ENCODE measurements around the gene ROBO4. TPM values are rescaled to one million over a fixed set of nuclear protein-coding genes. Genes with fewer than 3 reads are reported as not detected.

ROBO4 gene
- total RNA-seq, 6 donors from 2014 or later = 17.3 to 111 (median 50.2) TPM

DNA sequence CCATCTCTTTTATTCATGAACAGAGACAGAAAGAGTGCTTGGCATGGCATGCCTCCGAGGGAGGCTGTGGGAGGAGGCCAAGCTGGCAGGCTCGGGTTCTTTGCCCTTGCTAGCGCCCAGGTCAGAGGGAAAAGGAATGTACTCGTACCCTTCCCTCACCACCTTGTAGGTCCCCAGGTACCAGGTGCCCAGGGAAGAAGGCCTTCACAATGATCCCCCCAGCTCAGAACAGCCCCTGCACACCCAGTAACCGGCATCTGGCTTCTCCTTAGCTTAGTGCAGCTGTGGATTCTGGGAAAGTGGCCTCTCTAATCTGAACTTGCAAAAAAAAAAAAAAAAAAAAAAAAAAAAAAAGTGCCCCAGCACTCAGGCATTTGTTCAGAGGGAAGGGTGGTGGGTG is 22.7 kb upstream of the ROBO4 start:
- ATAC-seq (ENCODE audit: low FRiP score in 2 of 2) (no peak), DNase-seq (no peak)
- H3K36me3 ChIP-seq = no peaks in the 10 kb centered on the region
- WGBS, 2 donors = 93 to 95% methylated on average over 5 of the region's 5 CpGs
- H3K27ac ChIP-seq = peak overlapping the region; percentile 76 to 87 (median 80)
- peaks cover 0 to 16% (median 10%) of the 10 kb centered on the region in 4 donors for H3K4me1 ChIP-seq
- H3K4me3 ChIP-seq = peak overlapping the region in 2 of 4 donors; percentile 51 to 55
- TF ChIP-seq, protein P1, sequence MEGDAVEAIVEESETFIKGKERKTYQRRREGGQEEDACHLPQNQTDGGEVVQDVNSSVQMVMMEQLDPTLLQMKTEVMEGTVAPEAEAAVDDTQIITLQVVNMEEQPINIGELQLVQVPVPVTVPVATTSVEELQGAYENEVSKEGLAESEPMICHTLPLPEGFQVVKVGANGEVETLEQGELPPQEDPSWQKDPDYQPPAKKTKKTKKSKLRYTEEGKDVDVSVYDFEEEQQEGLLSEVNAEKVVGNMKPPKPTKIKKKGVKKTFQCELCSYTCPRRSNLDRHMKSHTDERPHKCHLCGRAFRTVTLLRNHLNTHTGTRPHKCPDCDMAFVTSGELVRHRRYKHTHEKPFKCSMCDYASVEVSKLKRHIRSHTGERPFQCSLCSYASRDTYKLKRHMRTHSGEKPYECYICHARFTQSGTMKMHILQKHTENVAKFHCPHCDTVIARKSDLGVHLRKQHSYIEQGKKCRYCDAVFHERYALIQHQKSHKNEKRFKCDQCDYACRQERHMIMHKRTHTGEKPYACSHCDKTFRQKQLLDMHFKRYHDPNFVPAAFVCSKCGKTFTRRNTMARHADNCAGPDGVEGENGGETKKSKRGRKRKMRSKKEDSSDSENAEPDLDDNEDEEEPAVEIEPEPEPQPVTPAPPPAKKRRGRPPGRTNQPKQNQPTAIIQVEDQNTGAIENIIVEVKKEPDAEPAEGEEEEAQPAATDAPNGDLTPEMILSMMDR (IDR thresholded peaks at IDR 0.05) = no peak
- TF ChIP-seq POLR2AphosphoS5 (IDR thresholded peaks at IDR 0.05) (no peak), POLR2A (IDR thresholded peaks at IDR 0.05) (no peak), EP300 (IDR thresholded peaks at IDR 0.05) (no peak)
- H3K9me3 ChIP-seq = no peaks in the 10 kb centered on the region
- H3K27me3 ChIP-seq = no peaks in the 10 kb centered on the region

DNA sequence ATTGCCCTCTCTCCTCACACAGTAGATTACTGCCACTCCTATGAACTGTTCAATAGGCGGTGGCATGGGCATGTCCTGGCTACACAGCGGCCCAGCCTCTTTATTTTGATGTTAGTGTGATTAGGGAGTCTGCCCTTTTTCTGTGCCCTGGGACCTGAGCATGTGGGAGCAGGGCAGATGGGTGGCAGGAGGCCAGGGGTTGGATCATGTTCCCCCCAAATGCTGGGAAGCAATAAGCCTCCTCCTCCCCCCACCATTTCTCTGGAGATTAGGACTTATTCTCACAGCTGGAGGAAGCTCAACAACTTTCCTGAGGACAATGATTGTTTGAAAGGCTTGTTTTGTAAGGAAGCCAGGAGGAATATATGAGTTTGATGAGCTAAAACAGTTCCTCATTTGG is 22.2 kb upstream of the ROBO4 start:
- no peak for ATAC-seq (ENCODE audit: low FRiP score in 2 of 2)
- 80 to 100% methylated on average over 2 of the region's 2 CpGs for WGBS, 2 donors

GRCh38 chr11:124918950-124919349 is 21.3 kb upstream of the ROBO4 start, which contains the start of gene HEPN1:
TSS of gene HEPN1 (plus strand) at chr11:124919250.
- ATAC-seq (ENCODE audit: low FRiP score in 2 of 2) (no peak), DNase-seq (no peak)
- Histone ChIP-seq H3K36me3 (no peaks in the 10 kb centered on the region), H3K27me3 (no peaks in the 10 kb centered on the region), H3K4me3 (no peak within 1 kb of the TSS), H3K27ac (peak within 1 kb of the TSS in 3 of 4 donors; percentile 79 to 87 (median 81)), H3K4me1 (peaks cover 0 to 16% (median 10%) of the 10 kb centered on the region in 4 donors), H3K9me3 (no peaks in the 10 kb centered on the region)
- no peak for TF ChIP-seq POLR2AphosphoS5 (IDR thresholded peaks at IDR 0.05)
- TF ChIP-seq, protein P1 (IDR thresholded peaks at IDR 0.05) = no peak
- TF ChIP-seq POLR2A (IDR thresholded peaks at IDR 0.05) = no peak
- TF ChIP-seq EP300 (IDR thresholded peaks at IDR 0.05) = no peak
- 77 to 79% methylated on average over 3 of the region's 3 CpGs for whole genome bisulfite sequencing, 2 donors

More for the DNA sequence above, 22.2 kb upstream of the ROBO4 start:
- Histone ChIP-seq H3K27ac (peak overlapping the region in 3 of 4 donors; percentile 79 to 87 (median 81)), H3K27me3 (no peaks in the 10 kb centered on the region), H3K9me3 (no peaks in the 10 kb centered on the region), H3K4me3 (no peak overlapping the region), H3K4me1 (peaks cover 0 to 16% (median 10%) of the 10 kb centered on the region in 4 donors), H3K36me3 (no peaks in the 10 kb centered on the region)
- no peak for DNase-seq
- TF ChIP-seq EP300 (IDR thresholded peaks at IDR 0.05) = no peak
- TF ChIP-seq POLR2AphosphoS5 (IDR thresholded peaks at IDR 0.05) = no peak
- TF ChIP-seq, protein P1 (IDR thresholded peaks at IDR 0.05) = no peak
- TF ChIP-seq POLR2A (IDR thresholded peaks at IDR 0.05) = no peak

GRCh38 chr11:124917115-124917637 is 19.5 kb upstream of the ROBO4 start:
- Histone ChIP-seq H3K27ac (no peak overlapping the region), H3K4me3 (no peak overlapping the region), H3K27me3 (no peaks in the 10 kb centered on the region), H3K36me3 (no peaks in the 10 kb centered on the region), H3K4me1 (peaks cover 0 to 16% (median 10%) of the 10 kb centered on the region in 4 donors), H3K9me3 (peaks cover 0 to under 1% (median 0%) of the 10 kb centered on the region in 4 donors)
- no peak for DNase-seq
- TF ChIP-seq POLR2AphosphoS5 (IDR thresholded peaks at IDR 0.05) = peak; percentile 16 to 29
- no peak for TF ChIP-seq POLR2A (IDR thresholded peaks at IDR 0.05)
- ATAC-seq (ENCODE audit: low FRiP score in 2 of 2) = no peak
- WGBS, 2 donors = 61 to 83% methylated on average over 5 to 6 of the region's 6 CpGs

DNA sequence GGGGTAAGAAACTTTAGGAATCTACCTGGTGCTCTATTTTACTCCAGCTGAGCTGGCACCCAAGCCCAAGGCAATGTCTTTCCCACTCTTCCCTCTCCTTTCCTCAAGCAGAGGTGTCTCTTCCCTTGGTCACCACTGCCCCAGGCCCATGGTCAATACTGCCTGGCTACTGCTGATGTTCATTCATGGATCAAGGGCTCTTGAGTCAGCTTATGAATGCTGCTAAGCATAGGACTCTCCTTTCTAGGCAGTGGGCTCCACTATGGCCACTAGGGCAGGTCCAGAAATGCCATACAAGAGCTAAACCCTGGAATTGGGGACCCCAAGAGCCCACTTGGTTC is 18.7 kb upstream of the ROBO4 start:
- H3K27ac ChIP-seq = peak overlapping the region in 1 of 4 donors; percentile 52
- peaks cover 0 to 13% (median 8%) of the 10 kb centered on the region in 4 donors for H3K4me1 ChIP-seq
- ATAC-seq (ENCODE audit: low FRiP score in 2 of 2) = no peak
- H3K36me3 ChIP-seq = no peaks in the 10 kb centered on the region
- TF ChIP-seq, protein P1 (IDR thresholded peaks at IDR 0.05) = no peak
- TF ChIP-seq EP300 (IDR thresholded peaks at IDR 0.05) = no peak
- TF ChIP-seq POLR2AphosphoS5 (IDR thresholded peaks at IDR 0.05) = no peak
- no peak for TF ChIP-seq POLR2A (IDR thresholded peaks at IDR 0.05)
- DNase-seq = no peak
- peaks cover 0 to 8% (median 0%) of the 10 kb centered on the region in 4 donors for H3K9me3 ChIP-seq
- no peaks in the 10 kb centered on the region for H3K27me3 ChIP-seq
- H3K4me3 ChIP-seq = no peak overlapping the region

Measured in upper lobe of left lung (tissue), 6 donors.